A549 (cell line): ENCODE results near the gene RNF8.

ENCODE experiments used
- HDAC2 ChIP-seq: fragments of 200-600 bp; sonication (generic); IDR thresholded peaks from 2 replicates; pipeline ENCODE4 v1.6.1; 2016
- MAFK ChIP-seq: fragments of 450-650 bp; IDR thresholded peaks from 2 replicates; pipeline ENCODE4 v1.6.1; 2014; ENCODE audit not compliant: partially characterized antibody
- PHF8 ChIP-seq: fragments of 200-600 bp; sonication (generic); IDR thresholded peaks from 2 replicates; pipeline ENCODE4 v1.6.1; 2016; ENCODE audit warnings: low read depth, mild to moderate bottlenecking, antibody characterized with exemption, moderate library complexity, borderline replicate concordance
- POLR2A ChIP-seq: IDR thresholded peaks from 2 replicates; pipeline ENCODE4 v1.6.1; 2012; ENCODE audit warnings: mild to moderate bottlenecking, low read length
- TF ChIP-seq, protein P1 (sequence below): fragments of >200 bp; sonication (Bioruptor Twin); formaldehyde crosslinking; IDR thresholded peaks from 3 replicates; pipeline ENCODE4 v1.5.1; 2016

DNA sequence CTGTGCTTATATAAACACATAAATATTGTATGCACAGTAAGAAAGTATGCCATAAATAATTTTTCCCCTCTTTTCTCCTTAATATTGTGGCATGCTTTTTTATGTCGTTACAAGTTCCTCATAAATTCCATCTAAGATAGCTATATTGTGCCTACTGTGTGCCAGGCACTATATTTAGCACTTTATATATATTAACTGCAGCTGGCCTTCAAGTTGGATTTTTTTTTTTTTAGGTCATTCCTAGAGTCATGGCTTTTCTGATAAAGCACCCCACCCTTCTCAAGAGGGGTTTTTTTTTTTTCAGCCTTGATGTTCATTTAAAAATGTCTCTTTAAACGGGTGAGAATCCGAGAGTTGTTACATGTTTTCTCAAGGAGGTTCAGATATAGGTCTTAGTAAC lies 42.8 kb upstream of the RNF8 start:
- no peak for TF ChIP-seq POLR2A
- TF ChIP-seq, protein P1, sequence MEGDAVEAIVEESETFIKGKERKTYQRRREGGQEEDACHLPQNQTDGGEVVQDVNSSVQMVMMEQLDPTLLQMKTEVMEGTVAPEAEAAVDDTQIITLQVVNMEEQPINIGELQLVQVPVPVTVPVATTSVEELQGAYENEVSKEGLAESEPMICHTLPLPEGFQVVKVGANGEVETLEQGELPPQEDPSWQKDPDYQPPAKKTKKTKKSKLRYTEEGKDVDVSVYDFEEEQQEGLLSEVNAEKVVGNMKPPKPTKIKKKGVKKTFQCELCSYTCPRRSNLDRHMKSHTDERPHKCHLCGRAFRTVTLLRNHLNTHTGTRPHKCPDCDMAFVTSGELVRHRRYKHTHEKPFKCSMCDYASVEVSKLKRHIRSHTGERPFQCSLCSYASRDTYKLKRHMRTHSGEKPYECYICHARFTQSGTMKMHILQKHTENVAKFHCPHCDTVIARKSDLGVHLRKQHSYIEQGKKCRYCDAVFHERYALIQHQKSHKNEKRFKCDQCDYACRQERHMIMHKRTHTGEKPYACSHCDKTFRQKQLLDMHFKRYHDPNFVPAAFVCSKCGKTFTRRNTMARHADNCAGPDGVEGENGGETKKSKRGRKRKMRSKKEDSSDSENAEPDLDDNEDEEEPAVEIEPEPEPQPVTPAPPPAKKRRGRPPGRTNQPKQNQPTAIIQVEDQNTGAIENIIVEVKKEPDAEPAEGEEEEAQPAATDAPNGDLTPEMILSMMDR = no peak
- TF ChIP-seq HDAC2 = no peak
- no peak for TF ChIP-seq MAFK
- TF ChIP-seq PHF8 = no peak
